Subcutaneous abdominal adipose tissue (tissue), 5 donors: ENCODE data around the gene PTAR1.
A peak's percentile ranks its signal among the peaks of the same experiment; 100 is the strongest.

Source experiments
- H3K27ac ChIP-seq: one replicate; pipeline ENCODE4 v1.7.0; 2013; ENCODE audit warnings: low read depth, mild to moderate bottlenecking, inconsistent platforms, low read length, moderate library complexity
- H3K27me3 ChIP-seq, 5 donors: one replicate each; pipeline ENCODE4 v1.7.0; 2013; ENCODE audit warnings: low read length in 5 of 5, inconsistent platforms in 1 of 5; ENCODE audit not compliant: control insufficient read depth in 5 of 5, insufficient read depth in 4 of 5
- H3K36me3 ChIP-seq, 5 donors: one replicate each; pipeline ENCODE4 v1.7.0; 2013; ENCODE audit warnings: low read length in 5 of 5; ENCODE audit not compliant: control insufficient read depth in 5 of 5, insufficient read depth in 5 of 5
- H3K4me1 ChIP-seq, 5 donors: one replicate each; pipeline ENCODE4 v1.7.0; 2013; ENCODE audit warnings: low read length in 5 of 5, mild to moderate bottlenecking in 3 of 5, moderate library complexity in 1 of 5; ENCODE audit not compliant: control insufficient read depth in 5 of 5, insufficient read depth in 5 of 5
- H3K4me3 ChIP-seq, 5 donors: one replicate each; pipeline ENCODE4 v1.7.0; 2013; ENCODE audit warnings: low read length in 5 of 5, low read depth in 1 of 5
- H3K9ac ChIP-seq, 5 donors: one replicate each; pipeline ENCODE4 v1.7.0; 2013; ENCODE audit warnings: low read length in 5 of 5, mild to moderate bottlenecking in 4 of 5, moderate library complexity in 3 of 5
- H3K9me3 ChIP-seq, 5 donors: one replicate each; pipeline ENCODE4 v1.7.0; 2013; ENCODE audit warnings: low read length in 5 of 5; ENCODE audit not compliant: control insufficient read depth in 5 of 5
- donor health status: healthy.
- donor health status: healthy.
- donor health status: healthy.
- donor health status: healthy.
- donor health status: healthy.

PTAR1 gene

DNA sequence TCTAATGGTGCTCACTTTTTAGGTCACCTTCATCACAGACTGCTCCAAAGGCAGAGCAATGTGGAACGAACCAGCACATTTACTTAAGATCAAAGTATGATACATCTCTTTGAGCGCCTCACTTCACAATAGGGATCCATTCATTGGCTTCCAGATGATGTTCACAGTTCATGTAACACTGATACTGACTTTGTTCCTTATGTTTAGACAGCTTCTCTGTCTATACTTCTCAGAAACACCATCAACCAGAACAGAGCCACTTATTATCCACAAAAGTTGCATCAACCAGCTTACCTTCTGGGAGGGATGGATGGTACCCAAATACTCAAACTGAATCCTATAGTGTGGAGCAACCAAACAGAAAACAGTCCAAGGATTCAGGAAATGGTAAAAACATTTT, 4.6 kb downstream of the PTAR1 start:
- H3K4me1 ChIP-seq: peaks cover 0 to 41% (median 17%) of the 10 kb centered on the region in 5 donors

DNA sequence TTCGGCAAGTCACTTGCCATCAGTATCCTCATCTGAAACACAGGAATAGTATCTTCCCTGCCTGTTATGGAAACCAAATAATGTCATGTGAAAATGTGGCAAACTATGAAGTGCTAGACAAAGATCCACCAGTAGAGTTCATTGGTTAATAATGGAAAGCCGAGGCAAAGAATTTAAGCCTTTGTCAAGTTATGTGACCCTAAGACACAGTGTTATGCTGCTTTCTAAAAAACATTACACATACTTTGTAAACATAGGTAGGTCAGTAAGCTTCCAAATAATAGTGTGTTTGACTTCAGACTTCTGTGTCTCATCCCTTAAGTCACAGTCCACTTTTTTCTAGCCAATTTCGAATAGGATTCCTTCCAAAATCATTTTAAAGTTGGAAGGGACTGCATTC, 6.0 kb downstream of the PTAR1 start:
- H3K27ac ChIP-seq: no peak overlapping the region
- peaks cover 0 to 4% (median 2%) of the 10 kb centered on the region in 5 donors for H3K36me3 ChIP-seq
- H3K9ac ChIP-seq: no peak overlapping the region
- H3K9me3 ChIP-seq: no peaks in the 10 kb centered on the region
- no peaks in the 10 kb centered on the region for H3K27me3 ChIP-seq
- no peak overlapping the region for H3K4me3 ChIP-seq
- H3K4me1 ChIP-seq: peaks cover 0 to 34% (median 9%) of the 10 kb centered on the region in 5 donors

More for the DNA sequence above, 4.6 kb downstream of the PTAR1 start:
- Histone ChIP-seq H3K27ac (no peak overlapping the region), H3K9me3 (no peaks in the 10 kb centered on the region), H3K27me3 (no peaks in the 10 kb centered on the region), H3K36me3 (peaks cover 0 to 3% (median 0%) of the 10 kb centered on the region in 5 donors), H3K4me3 (no peak overlapping the region), H3K9ac (no peak overlapping the region)

- Histone ChIP-seq H3K27me3 (no peaks in the 10 kb centered on the region), H3K4me1 (peaks cover 0 to 37% (median 10%) of the 10 kb centered on the region in 5 donors), H3K4me3 (no peak overlapping the region), H3K9ac (no peak overlapping the region), H3K27ac (no peak overlapping the region), H3K36me3 (peaks cover 0 to 13% (median 2%) of the 10 kb centered on the region in 5 donors), H3K9me3 (no peaks in the 10 kb centered on the region)
Measured at GRCh38 chr9:69750085-69750484, 9.7 kb downstream of the PTAR1 start.

DNA sequence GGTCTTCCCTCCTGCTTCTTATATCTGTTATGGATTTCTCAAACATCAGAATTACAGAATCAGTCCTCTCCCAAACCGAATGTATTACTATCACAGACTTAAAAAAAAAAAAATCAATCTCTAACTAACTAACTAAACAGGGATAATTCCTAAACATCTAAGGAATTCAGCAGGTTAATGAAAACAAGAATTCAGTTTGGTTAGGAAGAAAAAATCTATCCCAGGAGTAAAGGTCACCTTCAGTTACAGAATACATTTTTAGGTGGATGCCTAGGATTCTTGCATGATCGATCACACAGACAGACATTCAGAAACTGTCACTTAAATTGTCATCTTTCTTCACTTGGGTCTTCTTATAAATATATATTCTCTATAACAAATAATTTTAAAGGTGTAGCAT, 11.5 kb downstream of the PTAR1 start:
- no peaks in the 10 kb centered on the region for H3K27me3 ChIP-seq
- H3K9me3 ChIP-seq: no peaks in the 10 kb centered on the region
- no peak overlapping the region for H3K4me3 ChIP-seq
- peaks cover 0 to 34% (median 7%) of the 10 kb centered on the region in 5 donors for H3K4me1 ChIP-seq
- H3K9ac ChIP-seq: no peak overlapping the region
- peaks cover 0 to 16% (median 7%) of the 10 kb centered on the region in 5 donors for H3K36me3 ChIP-seq
- no peak overlapping the region for H3K27ac ChIP-seq

GRCh38 chr9:69746859-69747560, 12.8 kb downstream of the PTAR1 start:
- no peak overlapping the region for H3K27ac ChIP-seq
- no peak overlapping the region for H3K9ac ChIP-seq
- H3K36me3 ChIP-seq: peaks cover 0 to 16% (median 7%) of the 10 kb centered on the region in 5 donors
- no peak overlapping the region for H3K4me3 ChIP-seq
- H3K4me1 ChIP-seq: peaks cover 0 to 31% (median 7%) of the 10 kb centered on the region in 5 donors
- H3K27me3 ChIP-seq: no peaks in the 10 kb centered on the region
- H3K9me3 ChIP-seq: no peaks in the 10 kb centered on the region

DNA sequence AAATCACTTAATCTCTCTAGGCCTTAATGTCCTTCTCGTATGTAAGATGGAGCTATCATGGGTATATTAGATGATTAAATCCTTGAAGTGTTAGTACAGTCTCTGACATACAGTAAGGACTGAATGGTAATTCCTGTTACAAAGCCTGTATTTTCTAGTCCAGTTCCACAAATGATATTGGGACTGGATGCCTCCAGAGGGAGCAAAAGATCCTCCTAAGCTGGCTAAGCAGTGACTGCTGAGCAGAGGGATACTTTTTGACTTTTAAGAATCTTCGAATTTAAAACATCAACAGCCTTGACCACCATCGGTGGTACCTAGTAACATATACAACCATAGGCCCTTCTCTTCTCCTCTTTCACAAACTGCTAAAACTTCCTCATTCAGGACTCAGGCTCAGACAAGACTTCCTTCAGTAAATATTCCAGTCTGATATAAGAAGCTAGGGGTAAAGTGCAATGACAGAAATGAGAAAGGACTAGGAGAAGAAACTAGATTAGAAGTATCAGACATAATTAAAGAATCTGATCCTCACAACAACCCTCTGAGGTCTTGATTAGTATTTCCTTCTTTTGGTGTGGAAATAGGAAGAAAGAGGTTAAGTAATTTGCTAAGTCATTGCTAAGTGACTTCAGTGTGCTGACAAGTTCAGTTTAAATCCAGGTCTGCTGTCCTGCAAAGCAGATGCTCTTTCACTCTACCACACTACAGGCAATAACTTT, 13.9 kb downstream of the PTAR1 start:
- Histone ChIP-seq H3K27ac (no peak overlapping the region), H3K36me3 (peaks cover 0 to 20% (median 7%) of the 10 kb centered on the region in 5 donors), H3K4me1 (peaks cover 0 to 25% (median 7%) of the 10 kb centered on the region in 5 donors), H3K9me3 (no peaks in the 10 kb centered on the region), H3K4me3 (no peak overlapping the region), H3K9ac (peak overlapping the region in 1 of 5 donors; percentile 24), H3K27me3 (no peaks in the 10 kb centered on the region)

DNA sequence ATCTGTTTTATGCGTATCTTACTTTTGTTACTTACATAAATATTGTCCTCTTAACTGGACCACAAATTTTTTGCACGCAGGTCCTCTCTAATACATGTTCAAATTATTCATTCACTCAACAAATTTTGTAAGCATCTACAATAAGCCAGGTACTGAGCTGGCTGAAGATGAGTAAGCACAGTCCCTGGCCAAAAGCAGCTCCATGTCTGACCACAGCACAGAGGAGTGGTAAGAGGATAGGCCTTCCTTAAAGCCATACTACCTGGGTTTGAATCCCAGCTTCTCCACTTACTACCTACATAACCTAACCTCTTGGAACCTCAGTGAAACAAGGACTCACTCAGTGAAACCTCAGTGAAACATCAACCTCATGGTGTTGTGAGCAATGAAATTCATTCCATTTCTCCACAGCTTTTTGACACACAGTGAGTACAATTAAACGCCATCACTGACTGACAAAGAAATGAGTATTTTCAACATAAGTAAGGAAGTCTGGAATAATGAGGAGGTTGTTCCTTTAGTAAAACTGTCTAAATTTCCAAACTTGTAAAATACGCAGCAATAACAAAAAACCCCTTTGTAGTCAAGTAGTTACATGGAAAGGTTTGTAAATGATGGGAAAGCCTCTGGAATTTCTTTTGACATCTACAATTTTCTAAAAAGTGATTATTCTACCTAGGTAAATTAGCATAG, 15.0 kb downstream of the PTAR1 start:
- Histone ChIP-seq H3K27me3 (no peaks in the 10 kb centered on the region), H3K36me3 (peaks cover 4 to 27% (median 11%) of the 10 kb centered on the region in 5 donors), H3K27ac (no peak overlapping the region), H3K4me1 (peaks cover 0 to 20% (median 7%) of the 10 kb centered on the region in 5 donors), H3K9me3 (no peaks in the 10 kb centered on the region), H3K4me3 (no peak overlapping the region), H3K9ac (no peak overlapping the region)

DNA sequence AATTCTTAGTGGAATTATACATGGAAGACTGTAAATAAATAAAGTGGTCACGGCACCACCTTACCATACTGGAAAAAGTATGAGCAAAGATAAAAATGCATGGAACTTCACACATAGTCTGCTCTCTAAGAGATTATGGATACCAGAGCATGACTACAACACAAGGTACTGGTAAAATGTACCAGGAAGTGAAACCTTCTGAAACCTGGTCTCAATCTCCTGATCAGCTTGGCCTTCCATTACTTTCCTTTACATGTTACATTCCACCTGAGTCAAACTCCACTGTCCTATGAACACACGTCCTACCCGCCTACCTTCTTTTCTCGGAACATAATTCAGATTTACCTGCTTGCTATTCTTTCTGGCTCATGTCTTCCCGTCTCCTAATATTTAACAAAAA, 15.9 kb downstream of the PTAR1 start:
- peaks cover 4 to 28% (median 13%) of the 10 kb centered on the region in 5 donors for H3K36me3 ChIP-seq
- H3K27ac ChIP-seq: no peak overlapping the region
- peaks cover 0 to 20% (median 7%) of the 10 kb centered on the region in 5 donors for H3K4me1 ChIP-seq
- no peak overlapping the region for H3K4me3 ChIP-seq
- H3K27me3 ChIP-seq: no peaks in the 10 kb centered on the region
- no peak overlapping the region for H3K9ac ChIP-seq
- H3K9me3 ChIP-seq: no peaks in the 10 kb centered on the region

GRCh38 chr9:69740872-69741505, 18.8 kb downstream of the PTAR1 start:
- Histone ChIP-seq H3K36me3 (peaks cover 4 to 33% (median 15%) of the 10 kb centered on the region in 5 donors), H3K4me3 (no peak overlapping the region), H3K27me3 (no peaks in the 10 kb centered on the region), H3K27ac (no peak overlapping the region), H3K9me3 (no peaks in the 10 kb centered on the region), H3K4me1 (peaks cover 0 to 10% (median 2%) of the 10 kb centered on the region in 5 donors), H3K9ac (no peak overlapping the region)
